GM10248 (cell line): ENCODE data around the gene C17orf50.

ENCODE experiments used
- CTCF ChIA-PET: fragments of 300-600 bp; sonication (Branson Sonifier 250); formaldehyde crosslinking; extraction: SDS; loops from one replicate; lab custom pipeline; 2021; ENCODE audit warnings: antibody characterized with exemption; lab: Yijun Ruan, JAX
- POLR2A ChIA-PET: fragments of 350-650 bp; sonication (Branson Sonifier 250); formaldehyde crosslinking; extraction: SDS; loops from one replicate; lab custom pipeline; 2020; ENCODE audit warnings: antibody characterized with exemption; lab: Yijun Ruan, JAX
- DNase-seq: peaks from one replicate; pipeline ENCODE4 v3.0.0; 2012; ENCODE audit errors: extremely low spot score
- TF ChIP-seq, protein P1 (sequence below): IDR thresholded peaks from 2 replicates; pipeline ENCODE4 v1.5.1; 2012; ENCODE audit warnings: mild to moderate bottlenecking, low read depth; ENCODE audit errors: extremely low read depth, missing control alignments, control extremely low read depth

The C17orf50 gene

GRCh38 chr17:35765756-35766488 is 5.2 kb downstream of the C17orf50 start:
- ChIA-PET POLR2A (no interaction called here), CTCF (interaction anchor here (1.3 to 11.0 kb wide), 7 partner anchors 9 to 43 kb away, joined by 5 to 222 read pairs (median 11); partner anchors contain the start of gene TAF15)
- TF ChIP-seq, protein P1, sequence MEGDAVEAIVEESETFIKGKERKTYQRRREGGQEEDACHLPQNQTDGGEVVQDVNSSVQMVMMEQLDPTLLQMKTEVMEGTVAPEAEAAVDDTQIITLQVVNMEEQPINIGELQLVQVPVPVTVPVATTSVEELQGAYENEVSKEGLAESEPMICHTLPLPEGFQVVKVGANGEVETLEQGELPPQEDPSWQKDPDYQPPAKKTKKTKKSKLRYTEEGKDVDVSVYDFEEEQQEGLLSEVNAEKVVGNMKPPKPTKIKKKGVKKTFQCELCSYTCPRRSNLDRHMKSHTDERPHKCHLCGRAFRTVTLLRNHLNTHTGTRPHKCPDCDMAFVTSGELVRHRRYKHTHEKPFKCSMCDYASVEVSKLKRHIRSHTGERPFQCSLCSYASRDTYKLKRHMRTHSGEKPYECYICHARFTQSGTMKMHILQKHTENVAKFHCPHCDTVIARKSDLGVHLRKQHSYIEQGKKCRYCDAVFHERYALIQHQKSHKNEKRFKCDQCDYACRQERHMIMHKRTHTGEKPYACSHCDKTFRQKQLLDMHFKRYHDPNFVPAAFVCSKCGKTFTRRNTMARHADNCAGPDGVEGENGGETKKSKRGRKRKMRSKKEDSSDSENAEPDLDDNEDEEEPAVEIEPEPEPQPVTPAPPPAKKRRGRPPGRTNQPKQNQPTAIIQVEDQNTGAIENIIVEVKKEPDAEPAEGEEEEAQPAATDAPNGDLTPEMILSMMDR = no peak
- no peak for DNase-seq

GRCh38 chr17:35766489-35766877 is 5.8 kb downstream of the C17orf50 start:
- POLR2A ChIA-PET = interaction anchor here (0.7 kb wide), 1 partner anchor 113 kb away, joined by 3 read pairs; the partner anchor contains the start of gene CCL5
- DNase-seq = no peak
- CTCF ChIA-PET = interaction anchor here (0.7 to 11.0 kb wide), 9 partner anchors 9 to 337 kb away, joined by 3 to 222 read pairs (median 5); partner anchors contain the start of gene TAF15
- TF ChIP-seq, protein P1 = no peak

GRCh38 chr17:35766903-35767510 is 6.3 kb downstream of the C17orf50 start:
- peak; percentile 60 for DNase-seq
- TF ChIP-seq, protein P1 = peak; percentile 28
- POLR2A ChIA-PET = interaction anchor here (0.7 kb wide), 1 partner anchor 113 kb away, joined by 3 read pairs; the partner anchor contains the start of gene CCL5
- CTCF ChIA-PET = interaction anchor here (0.7 to 11.0 kb wide), 9 partner anchors 8 to 337 kb away, joined by 3 to 222 read pairs (median 5); partner anchors contain the start of gene TAF15

DNA sequence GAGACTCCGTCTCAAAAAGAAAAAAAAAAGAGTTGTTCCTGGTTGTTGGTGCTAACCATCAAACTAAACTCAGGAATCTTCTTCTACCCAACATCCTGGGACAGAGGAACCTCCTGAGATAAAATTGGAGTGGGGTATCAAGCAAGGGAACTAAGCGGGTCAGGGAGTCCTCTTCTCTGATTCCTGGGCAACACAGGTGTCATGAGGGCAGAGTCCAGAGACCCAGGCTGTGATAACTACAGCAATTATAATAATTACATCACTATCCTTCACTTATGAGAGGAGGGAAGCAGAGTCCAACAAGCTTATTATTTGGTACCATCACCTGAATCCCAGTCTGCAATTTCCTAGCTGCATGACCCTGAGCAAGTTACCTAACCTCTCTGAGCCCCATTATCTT is 8.1 kb downstream of the C17orf50 start:
- TF ChIP-seq, protein P1 = no peak
- no peak for DNase-seq
- ChIA-PET POLR2A (no interaction called here), CTCF (interaction anchor here (0.9 to 11.0 kb wide), 6 partner anchors 10 to 81 kb away, joined by 3 to 222 read pairs (median 8); partner anchors contain the start of gene TAF15)

DNA sequence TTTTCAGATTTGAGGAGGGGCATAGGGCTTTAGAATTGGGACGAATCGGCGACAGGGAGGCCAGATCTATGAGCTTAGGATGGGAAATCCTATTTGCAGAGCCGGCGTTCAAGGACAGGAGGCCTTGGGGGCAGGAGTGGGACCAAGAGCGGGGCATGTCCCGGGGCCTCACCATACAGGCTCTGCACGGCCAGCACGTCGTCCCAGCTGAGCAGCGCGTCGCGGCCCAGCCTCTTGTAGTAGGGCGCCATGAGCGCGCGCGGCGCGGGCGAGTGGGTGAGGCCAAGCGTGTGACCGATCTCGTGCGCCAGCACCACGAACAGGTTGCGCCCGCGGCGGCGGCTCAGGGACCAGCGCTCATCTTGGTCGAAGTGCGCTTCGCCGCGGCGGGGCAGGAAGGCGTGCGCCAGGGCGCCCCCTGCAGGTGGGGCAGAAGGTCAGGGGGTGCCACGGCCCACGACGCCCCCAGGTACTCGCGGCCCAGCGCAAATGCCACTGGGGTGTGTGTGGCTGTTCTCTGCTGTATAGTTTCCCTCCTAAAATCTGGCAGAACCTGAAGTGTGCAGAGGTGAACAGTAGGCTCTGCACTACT is 9.3 kb downstream of the C17orf50 start:
- TF ChIP-seq, protein P1 = no peak
- POLR2A ChIA-PET = no interaction called here
- DNase-seq = no peak
- CTCF ChIA-PET = interaction anchor here (0.9 to 11.0 kb wide), 7 partner anchors 9 to 80 kb away, joined by 3 to 222 read pairs (median 7); partner anchors contain the start of gene TAF15

GRCh38 chr17:35773129-35773528 is 12.4 kb downstream of the C17orf50 start:
- TF ChIP-seq, protein P1 = no peak
- POLR2A ChIA-PET = no interaction called here
- CTCF ChIA-PET = interaction anchor here (1.4 to 3.7 kb wide), 2 partner anchors 8 to 9 kb away, joined by 3 to 18 read pairs; no protein-coding TSS in a partner anchor
- DNase-seq = no peak
